NK-92 (cell line): ENCODE data around the gene PRKCQ.

Experiments
- DNase-seq: peaks from one replicate; lab custom pipeline; 2025; ENCODE audit not compliant: unreplicated experiment; lab: John Stamatoyannopoulos, UW

PRKCQ gene

DNA sequence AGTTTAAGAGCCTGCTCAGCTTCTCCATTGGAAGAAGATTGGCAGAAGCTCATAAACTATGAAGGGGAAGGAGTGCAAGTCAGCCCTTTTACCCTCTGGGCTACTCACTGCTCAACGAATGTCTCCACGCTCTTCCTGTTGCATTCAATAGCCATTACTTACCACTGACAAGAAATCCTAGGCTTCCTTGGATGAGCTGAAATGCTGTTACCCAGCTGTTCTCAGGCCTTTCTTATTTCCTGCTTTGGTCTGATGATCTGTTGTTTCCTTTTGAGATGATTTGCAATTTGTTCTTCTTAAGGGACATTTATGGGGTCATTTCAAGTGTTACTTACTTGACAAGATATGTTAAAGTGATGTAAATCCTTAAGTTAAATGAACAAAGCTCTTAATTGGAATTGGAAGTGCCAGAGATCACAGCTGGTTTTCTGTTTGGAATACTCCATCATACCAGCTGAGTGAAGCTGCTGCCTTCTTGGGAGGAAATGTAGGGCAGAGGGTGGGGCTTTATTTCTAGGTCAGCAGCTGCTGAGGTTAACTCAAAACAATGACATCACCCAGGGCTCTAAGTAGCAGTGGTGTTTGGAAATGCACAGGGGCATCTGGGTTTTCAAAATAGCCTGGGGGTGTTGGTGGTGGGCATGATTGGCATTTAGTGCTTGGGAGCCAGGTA lies 170.0 kb downstream of the PRKCQ start:
- DNase-seq: no peak

DNA sequence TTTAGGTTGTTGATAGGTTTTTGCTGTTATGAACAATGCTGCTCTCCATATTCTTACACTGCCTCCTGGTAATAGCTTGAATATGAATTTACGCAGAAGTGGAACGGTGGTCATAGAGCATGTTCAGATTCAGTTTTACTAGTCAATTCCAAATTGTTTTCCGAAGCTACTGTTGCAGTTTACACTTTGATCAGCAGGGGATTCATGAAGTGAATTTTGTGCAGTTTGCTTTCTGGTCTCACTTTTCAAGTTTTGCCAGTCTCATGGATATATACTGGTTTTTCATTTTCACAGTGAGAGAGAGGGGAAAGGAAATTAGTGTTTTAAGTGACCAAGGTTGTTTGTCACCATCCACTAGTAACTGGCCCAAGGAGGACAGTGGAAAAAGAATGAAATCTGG lies 171.3 kb downstream of the PRKCQ start:
- DNase-seq: no peak

DNA sequence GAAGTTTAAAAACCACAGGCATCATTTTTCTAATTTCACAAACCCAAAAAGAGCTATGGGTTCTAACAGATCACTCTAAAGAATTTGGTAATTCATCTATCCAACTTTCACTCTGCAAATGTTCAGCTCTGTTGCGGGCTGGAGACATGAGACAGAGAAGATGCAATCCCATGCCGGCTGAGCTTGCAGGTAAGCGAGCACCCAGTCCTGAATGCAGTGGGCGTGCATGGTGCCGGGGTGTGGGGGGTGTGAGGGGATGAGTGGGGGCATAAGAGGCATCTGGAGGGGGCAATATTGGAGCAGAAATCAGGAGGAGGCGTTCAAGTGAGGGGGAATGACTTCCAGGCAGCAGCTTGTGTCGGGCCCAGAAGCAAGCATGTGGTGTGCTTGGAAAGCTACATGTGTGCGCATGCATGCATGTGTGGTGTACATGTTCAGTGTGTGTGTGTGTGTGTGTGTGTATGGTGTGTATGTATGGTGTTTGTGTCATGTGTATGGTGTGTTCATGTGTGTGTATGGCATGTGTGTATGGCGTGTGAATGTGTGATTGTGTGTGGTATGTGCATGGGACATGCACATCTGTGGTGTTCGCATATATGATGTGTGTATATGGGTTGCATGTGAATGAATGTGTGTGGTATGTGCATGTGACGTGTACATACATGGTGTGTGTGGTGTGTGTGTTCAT lies 172.9 kb downstream of the PRKCQ start:
- DNase-seq: no peak

DNA sequence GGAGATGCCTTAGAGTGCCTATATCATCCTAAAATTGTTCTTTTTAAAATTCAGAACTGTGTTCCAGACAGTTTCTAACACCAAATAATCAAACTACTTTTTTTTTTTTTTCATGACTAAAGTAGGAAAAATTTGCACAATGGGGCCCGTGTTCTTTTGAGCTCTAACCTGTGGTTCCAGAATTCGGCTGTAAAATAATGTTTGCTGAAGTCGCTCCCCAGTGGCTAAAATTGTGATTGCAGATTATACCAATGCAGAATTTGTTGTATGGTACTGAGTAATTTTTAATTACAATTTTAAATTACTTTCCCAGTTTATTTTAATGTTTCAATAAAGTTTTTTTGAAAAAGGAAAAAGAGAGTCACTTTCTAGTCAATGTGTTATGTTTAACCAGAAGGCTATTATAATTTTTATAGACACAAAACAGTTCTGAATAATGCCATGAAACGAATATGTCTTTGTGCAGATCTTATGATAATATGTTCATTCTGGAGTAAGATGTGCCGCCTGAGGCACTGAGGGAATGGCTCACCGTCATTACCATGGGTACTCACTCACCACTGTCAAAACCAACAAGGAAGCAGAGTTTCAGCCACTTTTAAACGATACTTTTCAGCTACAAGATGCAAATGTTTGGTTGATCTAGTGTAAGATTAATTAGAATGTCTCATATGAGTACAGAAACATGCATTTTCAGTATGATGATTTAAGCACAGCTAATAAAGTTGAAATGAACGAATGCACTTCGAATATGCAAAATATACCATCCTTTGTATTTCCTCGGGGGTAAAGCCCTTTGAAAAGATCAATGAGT lies 173.6 kb downstream of the PRKCQ start:
- DNase-seq: no peak

DNA sequence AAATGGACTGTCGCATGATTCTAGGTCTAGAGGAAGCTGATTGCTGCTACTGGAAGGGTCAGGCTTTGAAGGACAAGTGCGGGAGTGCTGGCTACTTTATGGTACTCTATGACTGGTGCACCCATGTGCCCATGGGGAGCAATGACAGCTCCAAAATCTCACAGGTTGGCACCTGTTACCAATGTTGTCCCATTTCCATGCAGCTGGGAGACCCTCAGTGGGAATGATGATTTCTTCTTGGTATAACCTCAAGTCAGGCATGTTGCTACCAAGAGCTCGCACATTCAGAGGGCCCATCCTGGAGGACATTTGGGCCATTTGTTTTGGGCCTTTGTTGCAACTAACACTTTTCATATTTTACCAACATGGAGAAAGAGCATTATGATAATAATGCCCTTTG lies 174.4 kb downstream of the PRKCQ start:
- DNase-seq: no peak

DNA sequence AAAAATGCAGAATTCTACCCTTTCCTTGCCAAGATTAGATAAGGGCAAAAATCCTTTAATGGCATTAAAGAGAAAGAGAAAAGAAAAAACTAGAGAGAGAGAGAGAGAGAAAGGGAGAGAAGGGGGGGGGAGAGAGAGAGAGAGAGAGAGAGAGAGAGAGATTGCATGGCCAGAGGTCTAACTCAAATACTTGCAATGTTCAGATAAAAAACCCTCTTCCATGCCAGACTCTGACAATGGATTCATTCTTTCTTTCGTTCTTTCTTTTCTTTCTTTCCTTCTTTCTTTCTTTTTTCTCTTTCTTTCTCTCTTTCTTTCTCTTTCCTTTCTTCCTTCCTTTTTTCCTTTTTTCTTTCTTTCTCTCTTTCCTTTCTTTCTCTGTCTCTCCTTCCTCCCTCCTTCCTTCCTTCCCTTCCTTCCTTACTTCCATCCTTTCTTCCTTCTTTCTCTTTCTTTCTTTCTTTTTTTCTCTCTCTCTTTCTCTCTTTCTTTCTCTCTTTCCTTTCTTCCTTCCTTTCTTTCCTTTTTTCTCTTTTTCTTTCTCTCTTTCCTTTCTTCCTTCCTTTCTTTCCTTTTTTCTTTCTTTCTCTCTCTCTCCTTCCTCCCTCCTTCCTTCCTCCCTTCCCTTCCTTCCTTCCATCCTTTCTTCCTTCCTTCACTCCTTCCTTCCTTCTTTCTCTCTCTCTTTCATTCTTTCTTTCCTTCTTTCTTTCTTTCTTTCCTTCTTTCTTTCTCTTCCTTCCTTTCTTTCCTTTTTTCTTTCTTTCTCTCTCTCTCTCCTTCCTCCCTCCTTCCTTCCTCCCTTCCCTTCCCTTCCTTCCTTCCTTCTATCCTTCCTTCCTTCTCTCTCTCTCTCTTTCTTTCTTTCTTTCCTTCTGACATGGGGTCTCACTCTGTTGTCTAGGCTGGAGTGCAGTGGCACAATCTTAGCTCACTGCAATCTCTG lies 175.7 kb downstream of the PRKCQ start:
- DNase-seq: no peak

DNA sequence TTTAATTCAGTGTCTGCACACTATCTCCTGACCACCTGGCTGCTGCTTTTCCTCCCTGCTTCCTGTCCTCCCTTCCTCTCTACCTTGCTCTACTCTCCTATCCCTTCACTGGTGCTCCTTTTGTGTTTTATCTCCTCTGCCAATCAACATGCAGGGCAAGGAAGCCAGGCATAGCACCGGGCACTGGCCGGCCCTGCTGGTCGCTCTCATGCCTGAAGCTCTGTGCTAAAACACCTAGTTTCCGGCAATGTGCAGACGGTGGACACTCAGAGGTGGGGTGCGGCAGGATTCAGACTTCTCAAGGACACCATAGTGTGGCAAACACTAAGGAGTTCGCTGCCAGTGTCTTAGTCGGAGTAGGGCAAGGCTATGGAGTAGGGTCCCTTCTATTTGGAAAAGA lies 177.1 kb downstream of the PRKCQ start:
- DNase-seq: no peak

DNA sequence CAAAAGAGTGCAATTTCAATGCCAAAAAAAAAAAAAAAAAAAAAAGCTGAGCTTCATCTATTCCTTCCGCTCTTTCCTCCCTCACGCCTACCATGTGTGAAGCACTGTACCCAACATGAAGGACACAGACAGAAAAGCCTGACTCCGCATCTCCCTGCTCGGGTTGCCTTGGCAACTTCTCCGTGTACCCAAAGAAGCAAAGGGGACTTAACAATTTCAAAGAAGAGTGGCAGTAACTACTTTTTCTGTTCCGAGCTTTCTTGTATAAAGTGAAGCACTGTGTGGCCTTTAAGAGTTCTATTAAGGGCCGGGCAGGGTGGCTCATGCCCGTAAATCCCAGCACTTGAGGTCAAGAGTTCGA lies 177.7 kb downstream of the PRKCQ start:
- no peak for DNase-seq

DNA sequence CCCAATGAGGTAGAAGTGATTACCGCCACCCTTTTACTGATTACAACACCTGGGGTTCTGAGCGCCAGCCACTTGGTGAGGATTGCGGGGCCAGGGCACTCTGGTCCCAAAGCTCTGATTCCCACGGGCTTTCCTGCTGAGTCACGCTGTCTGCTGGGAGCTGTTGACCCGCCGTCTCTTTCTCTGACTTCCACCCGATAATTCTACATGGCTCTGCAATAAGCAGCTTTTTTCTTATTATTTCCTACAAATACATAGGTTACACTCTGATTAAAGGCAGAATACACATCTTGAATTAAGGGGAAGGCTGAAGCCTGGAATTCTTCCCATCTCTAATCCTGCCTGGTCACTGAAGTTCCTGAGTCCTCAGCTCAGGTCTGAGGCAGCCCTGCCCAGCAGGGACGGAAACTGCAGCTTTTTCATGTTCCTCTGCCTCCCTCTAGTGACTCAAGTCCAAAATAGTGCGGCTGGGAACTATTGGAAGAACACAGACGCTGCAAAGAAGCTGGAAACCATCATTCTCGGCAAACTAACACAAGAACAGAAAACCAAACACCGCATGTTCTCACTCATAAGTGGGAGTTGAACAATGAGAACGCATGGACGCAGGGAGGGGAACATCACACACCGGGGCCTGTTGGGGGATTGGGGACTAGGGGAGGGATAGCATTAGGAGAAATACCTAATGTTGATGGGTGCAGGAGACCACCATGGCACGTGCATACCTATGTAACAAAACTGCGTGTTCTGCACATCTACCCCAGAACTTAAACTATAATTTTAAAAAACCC lies 178.3 kb downstream of the PRKCQ start:
- no peak for DNase-seq

DNA sequence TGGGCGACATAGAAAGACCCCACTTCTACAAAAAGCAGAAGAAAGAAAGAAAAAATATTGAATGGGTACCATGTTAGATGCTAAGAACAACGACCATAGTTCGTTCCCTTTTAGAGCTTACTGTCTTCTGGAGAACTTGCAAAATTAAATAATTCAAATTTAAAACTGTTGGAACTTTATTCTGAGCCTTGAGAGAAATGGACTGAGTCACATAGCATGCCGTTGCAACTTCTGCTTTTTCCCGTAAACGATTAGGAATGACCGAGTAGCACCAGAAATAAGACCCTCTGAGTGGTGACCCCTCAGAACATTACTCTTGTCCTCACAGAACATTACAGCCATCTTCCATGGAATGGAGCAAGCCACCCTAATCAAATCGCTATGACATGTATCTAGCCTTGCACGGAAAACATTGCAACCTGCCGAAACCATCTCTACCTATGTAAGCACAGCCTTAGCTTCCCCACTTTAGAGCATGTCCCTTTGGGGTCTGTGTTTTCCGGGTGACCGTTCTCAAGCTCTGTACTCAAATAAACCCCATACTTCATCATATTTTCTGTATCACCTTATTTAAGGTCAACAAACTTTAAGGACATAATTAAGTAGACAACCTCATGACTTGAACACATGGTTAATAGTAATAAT lies 179.1 kb downstream of the PRKCQ start:
- DNase-seq: no peak

DNA sequence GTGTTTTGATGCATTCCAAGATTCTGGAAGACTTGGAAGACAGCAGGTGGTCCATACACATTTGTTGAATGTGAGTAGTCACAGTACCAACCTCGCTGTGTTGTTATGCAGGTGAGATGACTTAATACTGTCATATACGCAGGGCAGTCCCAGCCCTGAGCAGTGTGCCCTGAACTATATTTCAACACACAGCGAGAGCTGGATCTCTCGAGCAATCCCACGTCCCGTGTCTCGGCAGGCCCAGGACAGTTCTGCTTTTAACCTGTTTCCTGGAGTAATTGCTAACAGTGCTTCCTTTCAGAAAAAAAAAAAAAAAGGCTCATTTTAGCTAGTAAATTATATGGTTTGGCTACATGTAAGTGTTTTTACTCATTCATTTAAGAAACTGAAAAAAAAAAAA lies 179.7 kb downstream of the PRKCQ start:
- no peak for DNase-seq

DNA sequence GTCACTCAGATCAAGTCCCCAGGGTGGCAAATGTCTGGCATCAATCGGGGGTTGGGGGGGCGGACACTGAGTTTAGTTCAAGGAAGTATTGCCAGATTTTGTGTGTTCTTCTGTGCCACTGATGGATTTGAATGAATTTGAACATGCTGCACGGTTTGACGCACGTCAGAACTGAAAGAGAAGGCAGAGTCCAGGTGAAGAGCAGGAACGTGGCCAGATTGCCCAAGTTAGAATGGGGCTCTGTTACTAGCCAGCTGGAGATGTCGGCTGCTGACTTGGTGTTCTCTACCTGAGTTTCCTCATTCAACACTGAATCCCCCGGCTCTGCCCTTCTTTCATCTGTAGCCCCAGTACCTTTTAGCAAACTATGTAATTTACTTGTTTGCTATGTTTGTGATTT lies 180.2 kb downstream of the PRKCQ start:
- no peak for DNase-seq

DNA sequence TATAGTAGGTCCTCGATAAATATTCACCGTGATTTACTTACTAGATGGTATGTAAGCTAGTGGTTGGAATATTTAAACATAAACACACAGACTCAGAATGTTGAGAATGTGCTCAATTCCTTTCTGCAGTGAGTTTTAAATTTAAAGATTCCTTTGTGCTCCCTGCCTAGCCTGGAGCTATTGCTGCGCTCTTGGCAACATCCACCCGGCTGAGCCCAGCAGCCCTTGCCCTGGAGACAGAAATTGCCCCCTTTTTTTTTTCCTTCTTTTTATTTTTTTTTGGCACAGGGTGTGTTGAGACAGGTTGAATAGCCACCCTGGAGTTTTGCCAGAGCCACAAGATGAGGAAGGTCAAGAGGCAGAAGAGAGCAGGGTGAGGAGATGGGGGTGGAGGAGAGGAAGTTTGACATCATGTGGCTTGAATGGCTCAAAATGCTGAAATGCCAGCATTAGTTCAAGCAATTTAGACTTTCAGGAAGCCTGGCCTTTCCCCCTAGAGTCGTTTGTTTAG lies 180.8 kb downstream of the PRKCQ start:
- no peak for DNase-seq

DNA sequence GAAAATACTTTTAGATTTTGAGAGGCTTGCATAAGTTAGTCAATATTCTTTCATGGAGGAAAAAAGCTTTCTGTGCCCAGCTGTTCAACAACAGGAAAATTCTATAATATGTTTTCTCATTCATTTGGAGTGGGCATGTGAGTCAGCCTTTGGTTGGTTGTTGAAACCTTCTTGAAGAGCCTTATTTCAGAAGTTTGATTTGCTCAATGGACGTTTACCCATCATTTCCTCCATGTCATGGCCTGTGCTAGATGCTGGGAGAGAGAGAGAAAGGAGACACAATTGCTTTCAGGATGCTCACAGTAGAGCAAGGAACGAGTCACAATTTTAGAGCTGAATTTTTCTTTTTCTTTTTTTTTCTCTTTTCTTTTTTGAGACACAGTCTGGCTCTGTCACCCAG lies 181.7 kb downstream of the PRKCQ start:
- no peak for DNase-seq

DNA sequence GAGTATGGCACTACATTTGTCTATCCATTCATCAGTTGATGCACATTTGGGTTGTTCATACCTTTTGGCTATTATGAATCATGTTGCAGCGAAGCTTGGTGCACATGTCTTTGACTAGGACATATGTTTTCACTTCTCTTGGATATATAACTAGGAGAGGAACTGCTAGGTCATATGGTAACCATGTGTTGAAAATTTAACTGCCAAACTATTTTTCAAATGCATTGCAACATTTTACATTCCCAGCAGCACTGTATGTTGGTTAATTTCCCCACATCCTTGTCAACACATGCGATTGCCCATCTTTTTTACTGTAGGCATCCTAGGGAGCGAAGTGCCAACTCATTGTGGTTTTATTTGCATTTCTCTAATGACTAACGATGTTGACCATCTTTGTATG lies 183.4 kb downstream of the PRKCQ start:
- DNase-seq: no peak

DNA sequence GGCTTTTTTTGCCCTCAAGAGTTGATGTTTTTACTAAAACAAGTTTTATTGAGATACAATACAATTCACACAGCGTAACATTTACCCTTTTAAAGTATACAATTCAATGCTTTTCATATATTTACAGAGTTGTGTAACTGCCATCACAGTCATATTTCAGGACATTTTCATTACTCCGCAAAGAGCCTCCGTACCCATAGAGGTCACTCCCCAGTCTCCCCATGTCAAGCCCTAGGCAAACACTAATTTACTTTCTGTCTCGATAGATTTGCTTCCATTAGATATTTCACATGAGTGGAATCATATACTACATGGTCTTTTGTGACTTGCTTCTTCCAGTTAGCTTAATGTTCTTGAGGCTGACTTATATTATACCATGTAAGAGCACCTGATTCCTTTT lies 183.8 kb downstream of the PRKCQ start:
- DNase-seq: no peak

DNA sequence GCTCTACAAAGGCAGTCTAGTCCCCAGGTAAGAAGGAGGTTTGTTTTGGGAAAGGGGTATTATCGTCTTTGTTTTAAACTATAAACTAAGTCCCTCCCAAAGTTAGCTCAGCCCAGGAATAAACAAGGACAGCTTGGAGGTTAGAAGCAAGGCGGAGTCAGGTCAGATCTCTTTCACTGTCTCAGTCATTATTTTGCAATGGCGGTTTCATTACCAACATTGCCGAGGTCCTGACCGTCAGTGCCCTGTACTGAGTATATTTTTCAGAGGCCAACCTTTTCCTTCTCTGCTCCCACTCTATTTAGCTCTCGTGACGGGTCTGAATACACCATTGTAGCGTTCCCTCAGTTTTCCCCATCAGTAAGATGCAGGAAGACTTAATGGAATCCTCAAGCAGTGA lies 184.5 kb downstream of the PRKCQ start:
- DNase-seq: no peak

DNA sequence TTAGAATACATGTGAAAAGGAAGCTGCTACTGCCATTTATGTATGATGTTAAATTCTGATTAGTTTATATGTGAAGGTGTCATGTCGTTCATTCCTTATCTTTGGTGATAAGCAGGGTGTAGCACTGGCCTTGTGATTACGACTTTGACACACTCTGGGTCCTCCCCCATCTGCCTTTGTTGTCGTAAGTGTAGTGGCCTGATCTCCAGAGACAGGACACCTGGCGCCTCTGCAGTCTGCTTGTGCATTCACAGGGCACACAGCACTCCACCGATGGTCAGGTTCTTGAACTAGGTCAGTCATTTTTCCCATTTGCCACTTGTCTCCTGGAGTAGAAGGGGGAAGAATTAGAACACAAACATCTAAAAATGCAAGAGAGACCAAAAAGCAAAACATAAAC lies 186.0 kb downstream of the PRKCQ start:
- DNase-seq: no peak

DNA sequence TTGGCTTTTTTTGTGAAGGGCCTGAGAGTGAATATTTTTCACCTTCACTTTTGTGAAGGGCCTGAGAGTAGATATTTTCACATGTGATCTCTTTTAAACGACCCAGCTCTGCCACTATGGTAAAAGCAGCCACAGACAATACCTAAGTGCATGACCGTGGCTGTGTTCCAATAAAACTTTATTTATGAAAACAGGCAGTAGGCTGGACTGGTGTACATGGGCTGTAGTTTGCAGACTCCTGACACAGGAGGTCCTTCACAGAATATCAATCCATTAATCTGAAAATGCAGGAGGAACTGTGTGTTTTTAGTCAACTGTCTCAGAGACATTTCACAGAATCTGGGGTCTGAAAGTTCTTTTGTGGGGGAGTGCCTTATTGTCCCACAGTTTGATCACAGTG lies 186.9 kb downstream of the PRKCQ start:
- DNase-seq: no peak
